RWPE2 (cell line): ENCODE measurements around the gene STAT5B.
"Not testable (repeated sequence)": the region's sequence is repeated elsewhere in the genome, so short reads cannot be mapped to it uniquely, and the experiment has no call there.

Experiments used
- ATAC-seq: fragments of 200-7000 bp; cut with Tn5 transposase; 3 replicates; pipeline ENCODE4 v1.9.1; 2021; ENCODE audit warnings: low read depth
- DNase-seq: peaks from one replicate; pipeline ENCODE4 v3.0.0-alpha.2; 2020; ENCODE audit warnings: low spot score
- H3K27ac ChIP-seq: fragments of 450-650 bp; 2 replicates; pipeline ENCODE4 v1.5.1; 2017; ENCODE audit warnings: mild to moderate bottlenecking; ENCODE audit not compliant: poor library complexity, severe bottlenecking
- H3K27me3 ChIP-seq: fragments of 250-450 bp; sonication (Bioruptor Pico); 2 replicates; pipeline ENCODE4 v1.5.1; 2021; ENCODE audit warnings: mild to moderate bottlenecking, moderate library complexity; ENCODE audit not compliant: insufficient read depth, poor library complexity, severe bottlenecking
- H3K36me3 ChIP-seq: fragments of 250-450 bp; sonication (Bioruptor Pico); 2 replicates; pipeline ENCODE4 v1.5.1; 2020; ENCODE audit warnings: low read depth, mild to moderate bottlenecking, moderate library complexity
- H3K4me1 ChIP-seq: fragments of 250-450 bp; sonication (Bioruptor Pico); 2 replicates; pipeline ENCODE4 v1.5.1; 2021; ENCODE audit warnings: mild to moderate bottlenecking, moderate library complexity; ENCODE audit not compliant: insufficient read depth, poor library complexity, severe bottlenecking
- H3K4me3 ChIP-seq: fragments of 250-450 bp; sonication (Bioruptor Pico); 2 replicates; pipeline ENCODE4 v1.5.1; 2021; ENCODE audit warnings: mild to moderate bottlenecking, moderate library complexity; ENCODE audit not compliant: severe bottlenecking
- H3K9me3 ChIP-seq: fragments of 250-450 bp; sonication (Bioruptor Pico); 2 replicates; pipeline ENCODE4 v1.5.1; 2021; ENCODE audit warnings: mild to moderate bottlenecking, moderate library complexity; ENCODE audit not compliant: severe bottlenecking
- TF ChIP-seq, protein P1 (sequence below): fragments of 450-650 bp; IDR thresholded peaks from one replicate; pipeline ENCODE4 v1.5.1; 2017; ENCODE audit warnings: mild to moderate bottlenecking, moderate library complexity; ENCODE audit not compliant: poor library complexity, severe bottlenecking

Gene STAT5B

DNA sequence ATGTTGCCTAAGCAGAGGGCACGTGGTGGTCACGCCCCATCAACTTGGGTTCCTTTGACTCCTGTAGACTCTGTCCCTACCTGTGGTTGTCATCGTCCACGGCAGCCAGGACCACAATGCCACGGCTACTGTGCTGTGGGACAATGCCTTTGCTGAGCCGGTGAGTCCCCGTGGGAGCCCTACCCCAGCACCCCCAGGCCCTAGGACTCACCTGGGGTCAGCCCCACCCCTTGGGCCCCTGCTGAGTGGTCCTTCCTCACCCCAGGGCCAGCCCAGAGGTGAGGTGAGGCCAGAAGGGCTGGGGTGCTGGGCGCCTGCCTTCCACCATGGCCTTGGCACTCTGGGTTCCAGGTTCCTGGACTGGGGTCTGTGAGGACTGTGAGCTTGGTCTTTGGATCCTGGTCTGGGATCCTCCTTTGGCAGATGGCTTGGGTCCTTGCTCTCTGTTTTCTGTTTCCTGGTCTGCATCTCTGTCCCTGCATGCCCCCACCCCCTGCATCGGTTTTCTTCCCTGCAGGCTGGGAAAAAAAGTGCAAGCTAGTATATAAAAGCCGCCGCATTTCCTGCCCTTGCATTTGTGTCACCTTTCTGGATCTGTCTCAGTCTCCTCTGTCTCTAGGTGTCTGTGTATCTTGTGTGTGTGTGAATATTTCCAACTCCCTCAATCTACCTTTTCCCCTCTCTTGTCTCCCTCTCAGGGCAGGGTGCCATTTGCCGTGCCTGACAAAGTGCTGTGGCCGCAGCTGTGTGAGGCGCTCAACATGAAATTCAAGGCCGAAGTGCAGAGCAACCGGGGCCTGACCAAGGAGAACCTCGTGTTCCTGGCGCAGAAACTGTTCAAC is 29.6 kb upstream of the STAT5B start:
- H3K27ac ChIP-seq = no peak overlapping the region

GRCh38 chr17:42305031-42305330 is 28.8 kb upstream of the STAT5B start:
- not testable (repeated sequence) for H3K4me3 ChIP-seq, H3K4me1 ChIP-seq, DNase-seq, H3K9me3 ChIP-seq, H3K27ac ChIP-seq, H3K36me3 ChIP-seq, H3K27me3 ChIP-seq, ATAC-seq

More for the DNA sequence above, 29.6 kb upstream of the STAT5B start:
- DNase-seq (no peak), ATAC-seq (no peak)
- Histone ChIP-seq H3K9me3 (no peaks in the 10 kb centered on the region), H3K4me3 (no peak overlapping the region), H3K36me3 (no peaks in the 10 kb centered on the region), H3K27me3 (no peaks in the 10 kb centered on the region), H3K4me1 (no peaks in the 10 kb centered on the region)
- TF ChIP-seq, protein P1, sequence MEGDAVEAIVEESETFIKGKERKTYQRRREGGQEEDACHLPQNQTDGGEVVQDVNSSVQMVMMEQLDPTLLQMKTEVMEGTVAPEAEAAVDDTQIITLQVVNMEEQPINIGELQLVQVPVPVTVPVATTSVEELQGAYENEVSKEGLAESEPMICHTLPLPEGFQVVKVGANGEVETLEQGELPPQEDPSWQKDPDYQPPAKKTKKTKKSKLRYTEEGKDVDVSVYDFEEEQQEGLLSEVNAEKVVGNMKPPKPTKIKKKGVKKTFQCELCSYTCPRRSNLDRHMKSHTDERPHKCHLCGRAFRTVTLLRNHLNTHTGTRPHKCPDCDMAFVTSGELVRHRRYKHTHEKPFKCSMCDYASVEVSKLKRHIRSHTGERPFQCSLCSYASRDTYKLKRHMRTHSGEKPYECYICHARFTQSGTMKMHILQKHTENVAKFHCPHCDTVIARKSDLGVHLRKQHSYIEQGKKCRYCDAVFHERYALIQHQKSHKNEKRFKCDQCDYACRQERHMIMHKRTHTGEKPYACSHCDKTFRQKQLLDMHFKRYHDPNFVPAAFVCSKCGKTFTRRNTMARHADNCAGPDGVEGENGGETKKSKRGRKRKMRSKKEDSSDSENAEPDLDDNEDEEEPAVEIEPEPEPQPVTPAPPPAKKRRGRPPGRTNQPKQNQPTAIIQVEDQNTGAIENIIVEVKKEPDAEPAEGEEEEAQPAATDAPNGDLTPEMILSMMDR = no peak

DNA sequence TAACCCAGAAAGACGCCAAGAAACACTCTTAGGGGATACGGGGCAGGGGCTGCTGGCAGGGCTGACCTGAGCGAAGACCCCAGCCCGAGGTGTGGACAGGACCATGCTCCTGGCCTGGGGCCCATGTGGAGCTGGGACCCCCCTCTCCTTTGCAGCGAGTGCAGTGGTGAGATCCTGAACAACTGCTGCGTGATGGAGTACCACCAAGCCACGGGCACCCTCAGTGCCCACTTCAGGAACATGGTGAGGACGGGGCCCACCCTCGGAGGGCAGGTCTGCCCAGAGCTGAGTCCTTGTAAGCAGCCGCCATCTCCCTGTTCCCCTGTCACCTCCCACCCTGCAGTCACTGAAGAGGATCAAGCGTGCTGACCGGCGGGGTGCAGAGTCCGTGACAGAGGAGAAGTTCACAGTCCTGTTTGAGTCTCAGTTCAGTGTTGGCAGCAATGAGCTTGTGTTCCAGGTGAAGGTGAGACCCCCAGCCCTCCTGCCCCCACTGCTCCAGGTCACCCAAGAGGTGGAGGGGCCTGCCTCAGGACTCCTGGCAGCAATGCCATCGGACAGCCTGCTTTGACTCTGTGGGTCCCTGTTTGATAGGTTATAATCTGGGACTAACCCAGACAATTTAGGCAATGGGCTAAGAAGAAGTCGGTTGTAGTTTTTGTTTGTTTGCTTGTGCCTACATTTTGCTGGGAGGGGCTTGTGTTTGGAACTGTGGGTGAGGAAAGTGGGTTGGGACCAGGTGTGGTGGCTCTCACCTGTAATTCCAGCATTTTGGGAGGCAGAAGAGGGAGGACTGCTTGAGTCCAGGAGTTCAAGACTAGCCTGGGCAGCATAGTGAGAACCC is 28.2 kb upstream of the STAT5B start:
- Histone ChIP-seq H3K9me3 (no peaks in the 10 kb centered on the region), H3K36me3 (no peaks in the 10 kb centered on the region)
- DNase-seq = no peak

GRCh38 chr17:42303694-42304093 is 27.5 kb upstream of the STAT5B start:
- Histone ChIP-seq H3K36me3 (no peaks in the 10 kb centered on the region), H3K4me3 (no peak overlapping the region), H3K27me3 (no peaks in the 10 kb centered on the region), H3K4me1 (no peaks in the 10 kb centered on the region), H3K9me3 (no peaks in the 10 kb centered on the region), H3K27ac (no peak overlapping the region)
- TF ChIP-seq, protein P1 = no peak
- ATAC-seq (no peak), DNase-seq (no peak)

More for the DNA sequence above, 28.2 kb upstream of the STAT5B start:
- no peak overlapping the region for H3K4me3 ChIP-seq
- no peaks in the 10 kb centered on the region for H3K27me3 ChIP-seq
- TF ChIP-seq, protein P1 = no peak
- H3K4me1 ChIP-seq = no peaks in the 10 kb centered on the region
- ATAC-seq = no peak
- H3K27ac ChIP-seq = no peak overlapping the region

DNA sequence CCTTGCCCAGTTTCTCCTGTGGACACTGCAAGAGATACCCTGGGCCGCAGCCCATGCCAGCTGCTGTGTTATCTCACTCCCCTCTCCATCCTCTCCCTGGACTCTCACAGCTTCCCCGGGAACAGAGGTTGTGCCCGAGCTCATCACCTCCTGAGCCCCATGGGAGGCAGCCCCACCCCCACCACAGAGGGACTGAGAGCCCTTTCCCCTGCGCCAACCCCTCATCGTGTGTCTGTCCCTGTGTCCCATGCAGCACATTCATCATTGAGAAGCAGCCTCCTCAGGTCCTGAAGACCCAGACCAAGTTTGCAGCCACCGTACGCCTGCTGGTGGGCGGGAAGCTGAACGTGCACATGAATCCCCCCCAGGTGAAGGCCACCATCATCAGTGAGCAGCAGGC is 24.8 kb upstream of the STAT5B start:
- H3K4me1 ChIP-seq = peaks cover 3% of the 10 kb centered on the region
- H3K36me3 ChIP-seq = no peaks in the 10 kb centered on the region
- no peaks in the 10 kb centered on the region for H3K27me3 ChIP-seq
- no peaks in the 10 kb centered on the region for H3K9me3 ChIP-seq
- H3K27ac ChIP-seq = no peak overlapping the region
- TF ChIP-seq, protein P1 = no peak
- H3K4me3 ChIP-seq = no peak overlapping the region
- DNase-seq = no peak
- no peak for ATAC-seq

- not testable (repeated sequence) for H3K27ac ChIP-seq, H3K27me3 ChIP-seq, DNase-seq, H3K4me1 ChIP-seq, ATAC-seq, H3K36me3 ChIP-seq, H3K4me3 ChIP-seq, H3K9me3 ChIP-seq
These were observed 23.7 kb upstream of the STAT5B start for GRCh38 chr17:42299913-42300312.

- H3K4me3 ChIP-seq, H3K9me3 ChIP-seq, H3K4me1 ChIP-seq, H3K27ac ChIP-seq, DNase-seq, H3K36me3 ChIP-seq, H3K27me3 ChIP-seq, ATAC-seq: not testable (repeated sequence)
These were observed 23.2 kb upstream of the STAT5B start for GRCh38 chr17:42299361-42299760.
